Psoas muscle (tissue), 8 donors: ENCODE data around the gene CLIC5. TPM values are rescaled to one million over a fixed set of nuclear protein-coding genes. Genes with fewer than 3 reads are reported as not detected.

ENCODE experiments used
- ATAC-seq, 4 donors: fragments of 200-7000 bp; cut with Tn5 transposase; one replicate each; pipeline ENCODE4 v1.9.1; 2020; ENCODE audit warnings: moderate library complexity in 3 of 4, mild to moderate bottlenecking in 2 of 4
- DNase-seq, 2 donors: peaks; one replicate each; pipeline ENCODE4 v3.0.0-alpha.2; 2020
- H3K27ac ChIP-seq: fragments of 200-600 bp; one replicate; pipeline ENCODE4 v1.8.0; 2022
- H3K27me3 ChIP-seq, 3 donors: fragments of 200-600 bp in 1 of 3; one replicate each; pipeline versions ENCODE4 v1.6.1 to v1.8.0; 2013 to 2022; ENCODE audit warnings: low read length in 2 of 3, mild to moderate bottlenecking in 2 of 3, moderate library complexity in 1 of 3; ENCODE audit not compliant: insufficient read depth in 3 of 3
- H3K36me3 ChIP-seq, 2 donors: fragments of 200-600 bp in 1 of 2; one replicate each; pipeline versions ENCODE4 v1.6.1 to v1.8.0; 2013 to 2022; ENCODE audit warnings: low read depth in 1 of 2, mild to moderate bottlenecking in 1 of 2, moderate library complexity in 1 of 2; ENCODE audit not compliant: insufficient read depth in 1 of 2
- H3K4me1 ChIP-seq: fragments of 200-600 bp; one replicate; pipeline ENCODE4 v1.8.0; 2022
- H3K4me3 ChIP-seq: fragments of 200-600 bp; one replicate; pipeline ENCODE4 v1.8.0; 2022; ENCODE audit warnings: mild to moderate bottlenecking
- H3K9me3 ChIP-seq: fragments of 200-600 bp; one replicate; pipeline ENCODE4 v1.8.0; 2022
- CTCF ChIP-seq: fragments of 200-600 bp; IDR thresholded peaks from one replicate; pipeline ENCODE4 v1.8.0; 2022; ENCODE audit warnings: antibody characterized with exemption
- WGBS, 3 donors: extraction: QIAGEN DNeasy Blood & Tissue Kit; methylation state at CpG; one replicate each; pipeline versions ENCODE4 v1.1.6 to v1.1.7; 2013; 5-methylcytosine and 5-hydroxymethylcytosine counted together
- intact Hi-C, 2 donors: fragments of 100-400 bp; cut with DNase I; formaldehyde crosslinking; loops; one replicate each; pipeline versions ENCODE4 v1.11.0 to v1.14.2; 2022
- polyA plus RNA-seq, 3 donors: library from polyadenylated mRNA; stranded (reverse); fragments of 200-250 nt; gene quantifications; one replicate each; pipeline ENCODE4 v1.2.3, GENCODE V29; 2013
- total RNA-seq, 4 donors: library from RNA; stranded (reverse); fragmentation: NEBNext Ultra II Directional in 2 of 4; extraction: Animal tissue kit (Norgen Biotek cat#: 25700) in 2 of 4; gene quantifications; one replicate each; pipeline versions ENCODE4 v1.2.1 to v1.2.4, GENCODE V29; 2021 to 2023
- donor health status: healthy with polysubstance abuse.
- donor health status: DM: no; HTN: no; CAD: no; lungs with moderate emphysema.
- donor health status: Bipolar disorder and iron deficiency.
- donor health status: healthy.
- donor health status: DM: yes; HTN: yes; CAD: no.
- donor health status: DM: no; HTN: no; CAD: no.
- donor health status: DM: no; HTN: no; CAD: no.
- donor health status: DM: yes; HTN: yes; CAD: no.

The CLIC5 gene
- total and polyA plus RNA-seq, 7 donors: 30.2 to 285 (median 166) TPM

- Histone ChIP-seq H3K9me3 (no peaks in the 10 kb centered on the region), H3K27ac (peak overlapping the region; percentile 19), H3K4me1 (peaks cover 69% of the 10 kb centered on the region), H3K4me3 (no peak overlapping the region), H3K36me3 (no peaks in the 10 kb centered on the region), H3K27me3 (no peaks in the 10 kb centered on the region)
- ATAC-seq (no peak), DNase-seq (no peak)
- 22 to 36% (median 33%) methylated on average over 3 of the region's 3 CpGs for WGBS, 3 donors
- intact Hi-C loops: loop anchor here in 1 of 2 donors (5.0 to 10.0 kb wide), 2 partner anchors 86 to 1861 kb away; no protein-coding TSS in a partner anchor
- no peak for TF ChIP-seq CTCF
Observed at GRCh38 chr6:46048646-46049297, 33.1 kb upstream of the CLIC5 start.

GRCh38 chr6:46046558-46047174 lies 31.0 kb upstream of the CLIC5 start:
- Histone ChIP-seq H3K27ac (peak overlapping the region; percentile 85), H3K27me3 (no peaks in the 10 kb centered on the region), H3K4me1 (peaks cover 59% of the 10 kb centered on the region), H3K4me3 (no peak overlapping the region), H3K9me3 (no peaks in the 10 kb centered on the region), H3K36me3 (no peaks in the 10 kb centered on the region)
- WGBS, 3 donors: 33 to 59% (median 35%) methylated on average over 5 of the region's 5 CpGs
- DNase-seq (peak in 1 of 2 donors; percentile 62), ATAC-seq (peak; percentile 69 to 88 (median 83))
- intact Hi-C loops: loop anchor here in 1 of 2 donors (5.0 to 10.0 kb wide), 2 partner anchors 88 to 1859 kb away; no protein-coding TSS in a partner anchor
- TF ChIP-seq CTCF: no peak

GRCh38 chr6:46044881-46045617 lies 29.4 kb upstream of the CLIC5 start:
- DNase-seq (peak; percentile 52 to 59), ATAC-seq (peak; percentile 87 to 94 (median 94))
- Histone ChIP-seq H3K4me1 (peaks cover 51% of the 10 kb centered on the region), H3K27ac (peak overlapping the region; percentile 85), H3K4me3 (no peak overlapping the region), H3K36me3 (no peaks in the 10 kb centered on the region), H3K9me3 (no peaks in the 10 kb centered on the region), H3K27me3 (no peaks in the 10 kb centered on the region)
- intact Hi-C loops: loop anchor here in 1 of 2 donors (5.0 to 10.0 kb wide), 2 partner anchors 90 to 1858 kb away; no protein-coding TSS in a partner anchor
- no peak for TF ChIP-seq CTCF
- 7 to 12% (median 9%) methylated on average over 5 of the region's 5 CpGs for WGBS, 3 donors

- DNase-seq: no peak
- Histone ChIP-seq H3K36me3 (no peaks in the 10 kb centered on the region), H3K4me3 (no peak overlapping the region), H3K4me1 (peaks cover 43% of the 10 kb centered on the region), H3K27ac (peak overlapping the region; percentile 6), H3K27me3 (no peaks in the 10 kb centered on the region), H3K9me3 (no peaks in the 10 kb centered on the region)
- intact Hi-C loops: loop anchor here in 1 of 2 donors (10.0 kb wide), 1 partner anchor 92 kb away; no protein-coding TSS in a partner anchor
- WGBS, 3 donors: 55 to 62% (median 58%) methylated on average over 5 of the region's 5 CpGs
- TF ChIP-seq CTCF: peak; percentile 62
- ATAC-seq: peak; percentile 53 to 77 (median 72)
Observed at GRCh38 chr6:46042355-46042999, 26.8 kb upstream of the CLIC5 start.
